AML-193 (cell line): ENCODE measurements around the gene CPO.

Source experiments
- DNase-seq, 2 experiments: peaks; one replicate each; lab custom pipeline; 2025; lab: John Stamatoyannopoulos, UW

CPO gene

DNA sequence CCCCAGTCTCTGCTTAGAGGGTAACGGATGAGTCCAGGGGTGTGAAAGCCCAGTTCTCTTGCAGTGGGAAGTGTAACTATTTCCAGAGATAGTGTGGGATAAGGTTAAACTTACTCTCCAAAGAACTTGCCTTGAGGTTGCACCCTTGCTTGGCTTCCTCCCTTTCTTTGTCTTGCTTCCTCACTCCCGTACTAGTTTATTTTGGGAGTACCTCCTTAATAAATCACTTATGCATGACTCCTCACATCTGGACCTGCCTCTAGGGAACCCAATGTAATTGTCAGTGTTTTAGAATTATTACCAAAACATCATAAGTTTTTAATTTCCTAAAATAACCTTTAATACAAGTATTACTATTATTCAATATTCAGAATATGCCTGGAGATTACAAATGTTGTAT, 35.2 kb downstream of the CPO start:
- no peak for DNase-seq

DNA sequence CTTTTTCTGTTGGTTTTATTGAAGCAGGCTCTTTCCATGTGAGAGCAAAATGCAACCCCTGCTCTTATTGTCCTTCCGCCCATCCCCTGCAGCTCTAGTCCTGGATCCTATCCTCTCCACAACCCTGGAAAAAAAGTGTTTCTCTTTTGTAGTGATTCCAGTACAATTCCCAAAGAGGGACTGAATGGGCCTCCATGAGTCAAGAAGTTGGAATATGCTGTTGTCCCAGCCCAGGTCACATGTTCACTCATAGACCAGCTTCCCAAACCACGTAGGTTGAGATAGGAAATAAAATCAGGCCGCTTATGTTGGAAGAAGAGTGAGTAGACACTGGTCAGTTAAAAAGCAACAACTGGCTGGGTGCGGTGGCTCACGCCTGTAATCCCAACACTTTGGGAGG, 39.4 kb downstream of the CPO start:
- DNase-seq: no peak

DNA sequence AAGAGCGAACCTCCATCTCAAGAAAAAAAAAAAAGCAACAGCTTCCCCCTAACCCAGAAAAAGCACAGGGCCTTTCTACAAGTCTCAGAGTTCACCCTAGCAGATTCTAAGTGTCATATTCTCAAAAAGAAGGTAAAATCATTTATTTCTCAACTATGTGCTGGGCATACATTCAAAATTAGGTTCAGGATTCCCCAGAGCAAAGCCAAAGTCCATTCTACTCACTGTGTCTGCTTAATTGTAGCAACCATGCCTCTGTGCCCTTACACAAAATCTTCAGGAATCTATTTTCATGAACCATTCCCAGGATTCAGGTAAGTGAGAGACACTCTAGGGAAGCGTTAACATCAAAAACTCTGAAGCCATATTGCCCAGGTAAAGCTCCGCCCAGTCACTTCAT, 40.0 kb downstream of the CPO start:
- DNase-seq: no peak

DNA sequence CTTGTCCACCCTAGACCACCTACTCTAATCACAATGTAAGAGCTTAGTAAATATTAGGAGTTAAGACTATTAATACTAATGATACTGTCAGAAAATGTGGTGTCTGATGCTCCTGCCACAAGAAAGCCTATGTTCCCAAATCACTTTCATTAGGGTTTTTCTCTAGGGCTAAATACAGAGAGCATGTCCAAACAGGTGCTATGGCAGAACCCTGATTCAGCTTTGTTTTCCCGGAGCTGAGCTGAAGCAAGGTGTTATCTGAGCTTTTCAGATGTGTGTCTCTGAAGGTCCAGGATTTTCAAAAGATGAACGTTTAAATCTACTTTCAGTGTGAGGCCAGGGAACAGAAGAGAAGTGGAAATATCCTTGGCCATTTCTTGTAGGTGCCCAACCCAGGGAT, 40.6 kb downstream of the CPO start:
- no peak for DNase-seq

DNA sequence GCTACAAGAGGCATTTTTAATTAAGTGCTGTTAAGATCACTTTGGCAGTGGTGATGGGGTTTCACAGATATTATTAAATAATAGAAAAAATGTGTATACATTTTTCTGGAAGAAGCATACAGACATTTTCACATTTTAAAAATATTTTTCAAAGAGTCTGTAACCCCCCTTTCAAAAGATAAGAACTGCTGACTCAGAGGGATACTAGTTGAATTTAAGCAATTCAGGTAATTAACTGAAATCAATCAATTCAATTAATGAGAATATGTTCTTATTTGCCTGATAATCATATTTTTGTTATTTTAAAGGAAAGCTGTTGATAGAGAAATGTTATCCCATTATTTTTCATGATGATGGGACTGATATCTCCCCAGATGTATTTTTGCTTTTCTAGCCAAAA, 41.1 kb downstream of the CPO start:
- no peak for DNase-seq

DNA sequence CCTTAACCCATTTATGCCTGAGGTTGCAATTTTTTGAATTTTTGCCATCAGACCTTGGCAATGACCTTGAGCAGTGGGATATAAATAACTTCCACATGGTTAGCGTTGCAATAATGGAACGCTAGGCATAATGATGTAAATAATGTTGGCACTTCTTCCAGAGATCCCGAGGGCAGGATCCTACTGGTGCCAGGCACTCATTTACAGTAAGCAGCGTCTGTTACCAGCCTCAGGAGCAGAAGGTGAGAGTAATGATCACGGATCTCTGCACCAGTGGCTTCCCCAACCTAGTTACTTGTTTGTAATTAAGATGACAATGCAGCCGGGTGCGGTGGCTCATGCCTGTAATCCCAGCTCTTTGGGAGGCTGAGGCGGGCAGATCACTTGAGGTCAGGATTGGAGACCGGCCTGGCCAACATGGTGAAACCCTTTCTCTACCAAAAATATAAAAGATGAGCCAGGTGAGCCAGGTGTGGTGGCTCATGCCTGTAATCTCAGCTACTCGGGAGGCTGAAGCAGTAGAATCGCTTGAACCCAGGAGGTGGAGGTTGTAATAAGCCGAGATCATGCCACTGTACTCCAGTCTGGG, 41.9 kb downstream of the CPO start:
- no peak for DNase-seq

DNA sequence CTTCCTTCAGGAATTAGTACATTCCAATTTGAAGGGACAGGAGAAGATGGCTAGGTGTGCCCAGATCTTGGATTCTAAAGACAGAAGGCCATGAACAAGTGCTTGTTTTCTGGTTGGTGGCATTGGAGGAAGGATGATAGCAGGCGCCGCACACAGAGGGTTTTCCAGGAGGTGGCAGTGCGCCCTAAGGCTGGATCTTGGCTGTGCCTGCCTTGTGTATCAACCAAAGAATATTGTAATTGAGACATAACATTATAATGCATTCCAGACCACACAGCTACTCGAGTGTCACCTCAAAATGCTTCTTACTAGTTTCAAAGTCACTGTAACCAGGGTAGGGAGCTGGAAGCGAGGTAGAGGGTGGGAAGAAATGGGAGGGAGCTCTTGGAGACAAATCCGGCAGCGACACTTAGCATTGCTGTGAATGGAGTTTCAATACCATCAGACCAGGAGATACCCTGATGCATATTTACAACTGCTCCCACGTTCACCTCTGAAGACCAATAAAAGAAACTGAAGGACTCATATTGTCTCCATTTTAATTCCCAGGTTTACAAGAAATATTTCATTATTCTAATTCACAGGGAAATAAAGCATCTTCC, 42.5 kb downstream of the CPO start:
- DNase-seq: peak; percentile 69 to 72

DNA sequence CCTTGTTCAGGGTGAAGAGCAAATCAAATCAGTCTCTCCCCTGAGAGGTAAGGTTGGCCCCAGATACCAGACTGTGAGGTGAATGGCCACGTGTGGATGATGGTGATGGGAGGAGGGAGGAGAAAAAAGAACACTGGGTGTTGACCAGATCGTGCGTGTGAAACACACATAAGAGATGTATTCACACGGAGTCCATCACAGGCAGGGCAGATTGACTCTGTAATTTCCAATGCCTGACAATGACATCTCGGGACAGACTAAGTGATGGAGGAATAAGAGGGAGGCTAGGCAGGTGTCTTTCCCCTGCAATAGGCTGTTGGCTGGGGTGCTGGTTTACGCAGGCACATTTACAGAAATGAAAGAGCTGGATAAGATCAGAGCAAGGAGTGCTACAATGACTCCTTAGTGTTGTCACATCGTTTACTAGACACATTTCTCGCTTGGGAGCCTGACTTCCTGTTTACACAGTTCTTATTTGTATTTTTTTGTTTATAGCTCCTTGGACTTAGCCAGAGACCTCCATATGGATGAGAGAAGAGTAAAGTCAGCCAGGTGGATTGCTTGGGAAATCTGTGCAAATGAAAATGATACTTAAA, 43.1 kb downstream of the CPO start:
- DNase-seq: no peak

DNA sequence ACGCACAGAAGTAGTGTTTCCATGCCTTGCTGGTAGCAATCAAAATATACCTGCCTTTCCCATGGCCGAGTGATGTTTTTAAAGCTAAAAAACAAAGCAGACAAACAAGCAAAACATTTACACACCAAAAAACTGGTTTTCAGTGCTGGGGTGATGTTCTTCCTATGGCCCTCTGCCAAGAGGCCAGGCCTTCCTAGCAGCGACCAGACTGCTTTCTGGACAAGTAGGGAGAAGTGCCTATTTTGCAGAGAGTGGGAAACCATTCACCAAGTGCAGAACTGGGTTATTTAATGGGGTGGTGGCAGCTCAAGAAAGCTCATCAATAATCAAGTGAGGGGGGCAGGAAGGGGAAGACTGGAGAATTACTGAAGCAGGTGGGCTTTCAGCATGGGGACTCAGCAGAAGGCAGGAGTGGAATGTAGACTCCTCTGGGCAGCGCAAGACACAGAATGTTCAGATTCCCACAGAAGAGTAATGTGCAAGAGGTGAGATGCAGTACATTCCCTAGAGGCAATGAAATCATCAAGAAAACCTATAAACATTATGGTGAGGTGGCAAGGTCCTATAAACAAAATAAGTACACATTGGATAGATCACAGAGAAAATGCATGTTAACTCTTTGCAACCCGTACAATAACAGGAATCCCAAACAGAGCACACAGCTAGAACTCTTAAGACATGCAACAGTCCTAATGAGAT, 44.0 kb downstream of the CPO start:
- DNase-seq: no peak

DNA sequence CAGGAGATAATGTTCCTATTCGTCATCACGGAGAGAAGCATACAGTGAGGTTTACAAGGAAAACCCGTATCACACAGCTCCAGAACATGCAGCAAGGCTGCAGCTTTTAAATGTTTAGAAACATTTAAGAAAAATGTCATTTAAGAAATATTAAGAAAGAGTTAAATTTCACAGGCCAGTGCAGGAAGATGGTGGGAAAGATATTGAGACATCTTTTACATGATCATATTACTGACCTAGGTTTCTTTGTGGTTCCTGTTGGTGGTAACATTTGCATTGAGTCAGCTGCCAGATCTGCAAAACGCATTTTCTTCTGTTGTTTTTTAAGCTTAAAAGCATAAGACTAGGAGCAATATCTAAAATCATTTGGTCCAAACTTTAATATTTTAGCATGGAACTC, 44.9 kb downstream of the CPO start:
- DNase-seq: peak; percentile 78 to 79

DNA sequence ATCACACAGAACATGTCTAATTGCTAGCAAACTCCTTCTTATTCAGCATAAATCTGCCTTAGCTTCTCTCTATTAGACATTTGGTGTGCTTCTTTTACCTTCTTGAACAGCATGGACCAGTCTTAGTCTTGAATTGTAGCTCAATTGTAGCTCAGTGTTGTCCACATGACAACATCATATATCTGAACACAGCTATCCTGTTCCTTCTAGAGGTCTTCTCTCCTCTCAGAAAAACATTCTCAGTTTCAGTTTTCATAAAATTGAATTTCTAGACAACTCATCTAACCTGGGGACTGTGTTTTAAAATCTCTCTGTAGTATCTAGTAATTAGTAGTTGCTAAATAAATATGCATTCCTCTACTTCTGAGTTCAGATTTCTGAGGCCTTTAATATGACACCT, 47.6 kb downstream of the CPO start:
- DNase-seq: no peak

DNA sequence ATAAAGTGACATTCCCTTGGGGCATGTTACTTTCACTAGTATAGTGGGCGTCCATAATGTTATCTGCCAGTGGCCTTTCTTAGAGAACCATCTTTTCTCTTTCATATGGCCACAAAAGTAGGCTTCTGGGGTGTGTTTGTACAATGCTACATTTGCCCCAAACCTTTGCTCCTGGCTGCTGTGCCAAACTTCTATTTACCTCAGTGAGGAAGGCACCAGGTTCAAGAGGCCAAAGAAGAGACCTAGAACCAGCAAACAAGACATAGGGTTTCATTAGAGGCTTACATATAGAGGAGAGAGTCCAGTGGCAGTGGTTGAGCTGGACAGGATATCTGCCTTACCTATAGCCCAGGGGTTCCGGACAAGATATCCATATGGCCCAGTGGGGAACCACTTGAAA, 48.5 kb downstream of the CPO start:
- no peak for DNase-seq

DNA sequence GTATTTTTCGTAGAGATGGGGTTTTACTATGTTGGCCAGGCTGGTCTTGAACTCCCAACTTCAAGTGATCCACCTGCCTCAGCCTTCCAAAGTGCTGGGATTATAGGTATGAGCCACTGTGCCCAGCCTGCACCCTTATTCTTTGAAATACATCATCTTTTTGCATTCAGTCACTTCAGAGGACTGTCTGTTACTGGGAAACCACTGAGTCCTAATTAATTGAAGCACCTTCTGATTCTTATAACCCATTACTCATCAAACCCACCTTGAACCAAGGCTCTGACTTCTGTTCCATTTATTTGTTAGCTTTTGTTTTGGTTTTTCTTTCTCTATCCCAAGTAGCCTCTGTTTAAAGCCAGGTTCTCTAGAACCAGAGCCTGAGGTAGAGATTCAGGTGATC, 49.6 kb downstream of the CPO start:
- no peak for DNase-seq

DNA sequence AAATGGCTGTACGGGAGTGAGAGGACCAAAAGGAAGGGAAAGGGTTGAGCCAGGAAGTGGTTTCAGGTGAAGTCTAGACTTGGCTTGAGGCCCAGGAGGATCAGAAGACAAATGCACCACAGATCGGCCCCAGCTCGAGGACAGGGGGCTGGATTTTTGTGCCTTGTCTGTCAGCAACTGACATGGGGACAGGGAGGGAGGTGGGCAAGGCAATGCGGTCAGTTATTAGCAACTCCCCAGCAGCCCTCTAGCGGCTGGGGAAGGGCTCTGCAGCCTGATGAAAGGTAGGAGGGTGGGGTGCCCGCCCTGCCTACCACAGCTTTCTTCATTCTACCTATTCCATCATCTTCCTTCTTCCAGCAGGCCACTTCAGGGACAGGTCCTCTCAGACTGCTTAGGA, 50.0 kb downstream of the CPO start:
- DNase-seq: peak; percentile 31 to 34

DNA sequence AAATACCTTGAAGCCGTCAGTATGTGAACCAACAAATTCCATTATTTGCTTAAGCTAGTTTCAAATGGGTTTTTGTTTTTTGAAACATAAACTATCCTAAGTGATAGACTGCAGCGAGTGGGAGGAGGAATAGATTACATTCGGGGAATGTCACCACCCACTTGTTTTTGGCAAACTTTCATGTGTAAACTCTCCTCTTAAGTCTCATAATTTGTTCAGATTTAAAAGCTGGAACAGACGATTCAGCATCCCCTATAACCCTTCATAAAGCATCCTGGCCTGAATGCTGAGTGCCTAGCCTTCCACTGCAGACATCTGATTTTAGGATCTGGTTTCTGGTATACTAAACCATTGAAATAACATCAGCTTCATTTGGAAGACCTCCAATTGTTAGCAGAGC, 51.0 kb downstream of the CPO start:
- no peak for DNase-seq

DNA sequence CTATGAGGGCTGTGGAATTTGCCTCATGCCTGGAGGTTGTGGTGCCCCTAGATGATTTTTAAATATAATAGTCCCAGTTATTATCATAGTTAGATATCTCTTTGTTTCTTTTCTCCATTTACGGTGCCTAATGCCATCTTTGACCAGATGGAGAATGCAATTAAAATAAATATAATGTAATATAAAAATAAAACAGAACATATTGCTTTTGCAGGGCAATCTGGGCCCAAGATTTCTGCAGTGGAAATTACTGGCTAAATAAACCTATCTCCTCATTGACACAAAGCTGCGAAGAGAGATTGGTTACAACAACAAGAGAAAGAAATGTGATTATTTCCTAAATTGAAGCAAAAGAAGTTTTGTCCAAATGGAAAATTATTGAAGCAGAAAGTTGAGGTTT, 51.8 kb downstream of the CPO start:
- no peak for DNase-seq

DNA sequence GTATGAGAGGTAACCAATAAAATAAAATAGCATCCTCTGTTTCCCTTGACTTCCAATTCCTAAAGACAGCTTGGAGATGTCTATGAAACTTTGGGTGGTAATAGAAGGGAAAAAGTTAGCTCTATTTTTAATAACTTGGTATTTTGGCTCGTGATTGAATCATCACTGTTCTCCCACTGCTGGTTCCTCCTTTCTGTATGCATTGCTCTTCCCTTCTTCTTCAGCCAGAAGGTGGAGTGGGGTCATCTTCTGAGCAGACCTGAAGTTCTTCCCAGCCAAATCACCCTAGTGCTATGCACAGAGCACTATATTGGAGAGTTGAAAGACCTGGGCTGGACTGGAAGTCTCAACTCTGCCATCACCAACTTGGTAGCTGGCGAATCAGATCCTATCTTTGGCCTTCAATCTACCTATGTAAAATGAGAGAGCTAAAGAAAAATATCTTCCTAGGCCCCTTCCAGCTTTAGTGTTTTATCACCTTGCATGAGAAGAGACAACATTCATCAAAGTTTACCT, 54.1 kb downstream of the CPO start:
- DNase-seq: peak; percentile 12 to 17

DNA sequence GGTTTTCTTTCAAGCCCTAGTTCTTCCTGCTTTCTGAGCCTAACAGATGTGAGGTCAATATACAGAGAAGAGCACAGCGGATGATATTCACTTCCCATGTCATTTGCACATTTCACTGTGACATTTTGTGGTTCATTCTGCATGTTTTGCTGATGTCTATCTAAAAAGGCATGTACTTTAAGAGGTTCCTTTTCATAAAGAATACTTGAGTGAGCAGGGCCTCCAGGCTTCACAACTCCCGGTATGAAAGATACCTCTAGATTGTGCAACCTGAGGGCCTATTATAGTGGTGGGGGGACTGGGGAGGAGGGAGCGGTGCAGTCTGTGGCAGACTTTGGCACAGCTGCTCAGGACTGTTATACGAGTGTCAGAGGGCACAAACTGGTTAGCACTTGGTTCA, 54.6 kb downstream of the CPO start:
- DNase-seq: peak; percentile 35 to 43

DNA sequence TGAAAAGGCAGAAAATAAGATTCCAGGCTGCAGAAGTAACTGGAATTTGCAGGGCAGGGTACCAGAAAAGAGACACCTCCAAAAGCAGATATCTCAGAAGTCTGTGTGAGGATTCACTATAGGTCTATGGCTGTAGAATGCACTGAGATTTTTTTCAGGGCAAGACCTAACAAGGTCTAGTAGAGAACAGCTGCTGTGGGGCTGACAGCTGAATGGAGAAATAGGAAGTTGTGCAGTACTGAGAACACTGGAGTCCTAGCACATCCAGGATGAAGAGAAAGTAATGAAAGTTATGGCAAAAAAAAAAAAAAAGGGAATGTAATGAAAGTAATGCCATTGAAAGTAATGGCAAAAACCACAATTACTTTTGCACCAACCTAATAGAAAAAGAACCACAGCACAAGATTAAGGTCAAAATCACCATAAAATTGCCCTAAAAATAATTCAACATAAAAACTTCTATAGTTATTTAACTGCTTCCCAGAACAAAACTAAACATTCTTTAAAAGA, 57.3 kb downstream of the CPO start:
- peak; percentile 41 to 50 for DNase-seq

DNA sequence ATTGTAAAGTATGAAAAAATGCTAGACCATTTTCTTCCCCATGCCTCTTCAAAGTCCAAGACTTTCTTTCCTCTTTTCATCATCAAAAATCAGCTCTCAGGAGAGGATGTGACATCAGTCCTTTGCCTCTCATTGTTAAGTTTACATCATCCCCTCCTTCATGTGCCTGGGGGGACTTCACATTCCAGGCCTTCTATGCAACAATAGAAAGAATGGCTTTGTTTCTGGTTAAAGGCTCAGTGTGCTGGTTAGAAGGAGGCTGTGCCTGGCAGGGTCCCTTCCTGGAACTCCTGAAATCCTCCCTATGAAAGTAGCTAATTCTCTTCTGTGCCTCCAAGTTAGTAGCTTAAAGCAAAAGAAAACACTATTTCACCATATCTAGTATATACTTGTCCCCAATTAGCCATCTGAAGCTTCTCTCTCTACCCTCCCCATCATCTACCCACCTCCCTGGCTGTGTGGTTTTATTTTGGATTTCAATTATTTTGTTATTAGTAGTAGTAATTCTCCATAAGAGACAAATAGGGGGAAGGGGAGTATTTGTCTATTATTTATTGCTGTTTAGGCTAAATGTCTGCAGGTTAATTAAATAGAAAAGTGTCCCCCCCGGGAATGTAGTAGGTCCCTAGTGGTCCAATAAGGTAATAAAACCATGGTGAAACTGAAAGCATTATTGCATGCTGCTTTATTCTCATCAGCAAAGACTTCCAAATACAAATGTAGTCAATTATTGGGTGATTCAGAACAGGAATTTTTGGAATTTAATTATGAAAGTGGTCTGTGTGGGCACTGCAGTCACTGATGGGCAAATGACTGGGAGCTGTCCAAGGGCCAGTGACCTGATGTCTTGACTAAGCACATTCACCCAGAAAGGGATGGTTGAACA, 69.0 kb downstream of the CPO start:
- no peak for DNase-seq

DNA sequence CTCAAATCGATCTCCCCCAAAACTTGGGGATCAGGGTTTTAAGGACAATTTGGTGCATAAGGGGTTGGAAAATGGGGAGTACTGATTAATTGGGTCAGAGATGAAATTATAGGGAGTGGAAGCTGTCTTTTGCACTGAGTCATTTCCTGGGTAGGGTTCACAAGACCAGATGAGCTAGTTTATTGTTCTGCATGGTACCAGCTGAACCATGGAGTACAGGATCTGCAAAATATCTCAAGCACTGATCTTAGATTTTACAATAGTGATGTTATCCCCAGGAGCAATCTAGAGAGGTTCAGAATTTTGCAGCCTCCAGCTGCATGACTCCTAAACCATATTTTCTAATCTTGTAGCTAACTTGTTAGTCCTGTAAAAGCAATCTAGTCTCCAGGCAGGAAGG, 73.1 kb downstream of the CPO start:
- DNase-seq: no peak

DNA sequence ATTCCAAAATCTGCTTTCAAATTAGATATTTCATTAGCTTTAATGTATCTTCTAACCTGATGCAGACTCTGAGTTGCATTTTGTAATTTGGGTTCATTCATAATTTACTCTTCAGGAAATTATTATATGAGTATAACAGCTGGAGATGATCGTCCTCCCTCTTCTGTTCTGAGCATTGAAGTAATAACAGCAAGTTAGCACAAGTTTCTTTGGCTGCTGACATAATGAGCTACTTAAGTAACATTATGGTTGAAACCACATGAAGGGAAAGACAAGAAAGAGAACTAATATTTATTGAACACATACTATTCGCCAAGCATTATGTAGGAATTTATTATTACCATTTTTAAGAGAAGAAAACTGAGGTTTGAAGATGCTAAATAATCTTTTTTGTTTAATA, 75.1 kb downstream of the CPO start:
- DNase-seq: no peak
